Coronary artery (tissue), 2 donors: ENCODE data around the gene PLD3.

Source experiments
- DNase-seq: peaks from one replicate; pipeline ENCODE4 v3.0.0-alpha.2; 2017; ENCODE audit warnings: low spot score
- H3K27ac ChIP-seq, 2 donors: fragments of 200-600 bp; sonication (generic); one replicate each; pipeline ENCODE4 v1.5.1; 2016 to 2019
- H3K4me3 ChIP-seq: fragments of 200-600 bp; sonication (generic); 2 replicates; pipeline ENCODE4 v1.5.1; 2016; ENCODE audit warnings: mild to moderate bottlenecking, moderate library complexity
- CTCF ChIP-seq: fragments of 200-600 bp; sonication (generic); IDR thresholded peaks from one replicate; pipeline ENCODE4 v1.5.1; 2019; ENCODE audit warnings: antibody characterized with exemption

PLD3 gene

GRCh38 chr19:40414542-40415535 lies 66.3 kb downstream of the PLD3 start:
- DNase-seq = no peak
- TF ChIP-seq CTCF = no peak
- no peak overlapping the region for H3K27ac ChIP-seq
- H3K4me3 ChIP-seq = no peak overlapping the region

DNA sequence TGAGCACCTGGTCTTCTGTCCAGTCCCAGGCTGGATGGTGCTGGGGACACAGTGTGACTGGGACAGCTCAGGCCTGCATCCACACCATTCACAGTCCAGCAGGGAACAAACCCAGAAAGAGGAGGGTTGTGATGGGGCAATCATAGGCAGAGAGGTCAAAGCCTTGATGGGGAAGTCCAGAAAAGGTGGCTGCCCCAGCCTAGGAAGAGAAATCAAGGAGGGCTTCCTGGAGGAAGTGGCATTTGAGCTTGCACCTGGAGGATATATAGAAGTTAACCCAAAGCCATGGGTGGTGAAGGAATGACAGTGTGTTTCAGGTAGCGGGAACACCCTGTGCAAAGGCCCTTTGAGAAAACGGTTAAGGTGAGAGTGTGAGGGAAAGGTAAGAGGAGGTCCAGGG lies 67.3 kb downstream of the PLD3 start:
- Histone ChIP-seq H3K27ac (no peak overlapping the region), H3K4me3 (no peak overlapping the region)
- DNase-seq = no peak
- no peak for TF ChIP-seq CTCF

- Histone ChIP-seq H3K27ac (peak overlapping the region in 1 of 2 donors; percentile 77), H3K4me3 (peak overlapping the region; percentile 5)
- TF ChIP-seq CTCF = no peak
- DNase-seq = no peak
These were observed 68.6 kb downstream of the PLD3 start for GRCh38 chr19:40416918-40417642.

DNA sequence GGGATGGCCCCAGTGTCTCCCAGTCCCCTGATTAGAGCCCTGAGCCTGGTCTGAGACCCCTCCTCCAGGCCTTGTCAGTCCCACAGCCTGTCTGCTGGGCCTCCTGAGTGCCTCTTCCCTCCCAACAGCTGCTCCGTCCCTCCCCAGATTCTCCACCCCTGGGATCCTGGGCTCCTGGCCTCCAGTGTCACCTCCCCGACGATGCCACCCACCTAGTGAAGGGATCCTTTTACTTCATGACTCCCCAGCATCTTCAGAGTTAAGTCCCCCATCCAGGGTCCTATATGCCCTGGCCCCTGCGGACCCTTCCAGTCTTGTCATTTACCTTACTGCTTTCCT lies 69.1 kb downstream of the PLD3 start:
- DNase-seq = no peak
- TF ChIP-seq CTCF = no peak
- peak overlapping the region in 1 of 2 donors; percentile 77 for H3K27ac ChIP-seq
- H3K4me3 ChIP-seq = no peak overlapping the region

DNA sequence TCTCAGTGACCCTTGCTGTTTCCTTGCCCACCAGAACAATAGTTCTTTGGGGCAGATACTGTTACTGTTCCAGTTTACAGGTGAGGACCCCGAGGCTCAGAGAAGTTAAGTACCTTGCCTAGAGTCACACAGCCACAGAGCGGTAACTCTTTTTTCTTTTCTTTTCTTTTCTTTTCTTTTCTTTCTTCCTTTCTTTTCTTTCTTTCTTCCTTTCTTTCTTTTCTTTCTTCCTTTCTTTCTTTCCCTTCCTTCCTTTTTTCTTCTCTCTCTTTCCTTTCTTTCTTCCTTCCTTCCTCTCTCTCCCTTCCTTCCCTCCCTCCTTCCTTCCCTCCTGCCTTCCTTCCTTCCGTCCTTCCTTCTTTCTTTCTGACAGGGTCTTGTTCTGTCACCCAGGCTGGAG lies 69.5 kb downstream of the PLD3 start:
- Histone ChIP-seq H3K4me3 (no peak overlapping the region), H3K27ac (peak overlapping the region in 1 of 2 donors; percentile 77)
- TF ChIP-seq CTCF = no peak
- no peak for DNase-seq

GRCh38 chr19:40419066-40419612 lies 70.6 kb downstream of the PLD3 start:
- H3K4me3 ChIP-seq = no peak overlapping the region
- no peak for DNase-seq
- no peak for TF ChIP-seq CTCF
- H3K27ac ChIP-seq = no peak overlapping the region
